Measurements from ENCODE around the gene SLIT3. TPM values are rescaled to one million over a fixed set of nuclear protein-coding genes. Genes with fewer than 3 reads are reported as not detected.

The SLIT3 gene
- total and polyA plus RNA-seq, 4 donors: 18.1 to 22.5 (median 19.5) TPM

- no peak for DNase-seq (ENCODE audit: low read depth in 4 of 6, low spot score in 6 of 6)
- Histone ChIP-seq H3K36me3 (ENCODE audit: control insufficient read depth, insufficient read depth, low read length) (no peaks in the 10 kb centered on the region), H3K4me1 (ENCODE audit: control insufficient read depth, insufficient read depth, low read length) (peaks cover 7% of the 10 kb centered on the region), H3K27me3 (ENCODE audit: control insufficient read depth, insufficient read depth, low read length) (no peaks in the 10 kb centered on the region), H3K27ac (ENCODE audit: low read depth, low read length) (no peak overlapping the region), H3K9me3 (ENCODE audit: control insufficient read depth, insufficient read depth, low read length) (no peaks in the 10 kb centered on the region), H3K4me3 (ENCODE audit: low read depth, low read length) (no peak overlapping the region)
- 85% methylated on average over 2 of the region's 2 CpGs for WGBS (ENCODE audit: insufficient coverage)
Observed at GRCh38 chr5:169079697-169080096, 221.2 kb downstream of the SLIT3 start.

DNA sequence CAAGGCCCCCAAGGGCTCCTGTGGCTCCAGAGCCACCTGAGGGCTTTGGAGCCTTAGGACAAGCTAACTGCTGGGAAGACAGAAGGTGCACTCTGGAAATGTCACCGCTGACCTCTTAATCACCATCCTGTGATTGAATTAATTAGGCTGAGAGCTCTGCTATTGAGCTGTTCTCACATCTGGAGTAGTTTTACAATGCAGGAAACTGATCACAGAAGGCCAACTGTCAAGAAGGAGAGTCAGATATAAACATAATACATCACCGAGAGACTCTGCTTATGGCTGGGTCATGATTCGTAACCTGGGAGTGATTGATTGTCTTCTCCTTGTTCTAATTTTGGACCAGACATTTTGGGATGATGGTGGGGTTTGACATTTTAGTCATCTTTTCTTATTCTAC, 226.1 kb downstream of the SLIT3 start:
- H3K9me3 ChIP-seq (ENCODE audit: control insufficient read depth, insufficient read depth, low read length): no peaks in the 10 kb centered on the region
- no peak for DNase-seq (ENCODE audit: low read depth in 4 of 6, low spot score in 6 of 6)
- no peaks in the 10 kb centered on the region for H3K27me3 ChIP-seq (ENCODE audit: control insufficient read depth, insufficient read depth, low read length)
- H3K36me3 ChIP-seq (ENCODE audit: control insufficient read depth, insufficient read depth, low read length): no peaks in the 10 kb centered on the region
- no CpG with 5 or more reads among the region's 3 CpGs for WGBS (ENCODE audit: insufficient coverage)
- no peaks in the 10 kb centered on the region for H3K4me1 ChIP-seq (ENCODE audit: control insufficient read depth, insufficient read depth, low read length)
- H3K27ac ChIP-seq (ENCODE audit: low read depth, low read length): no peak overlapping the region
- H3K4me3 ChIP-seq (ENCODE audit: low read depth, low read length): no peak overlapping the region

GRCh38 chr5:169072233-169072632, 228.7 kb downstream of the SLIT3 start:
- no peaks in the 10 kb centered on the region for H3K9me3 ChIP-seq (ENCODE audit: control insufficient read depth, insufficient read depth, low read length)
- no peaks in the 10 kb centered on the region for H3K27me3 ChIP-seq (ENCODE audit: control insufficient read depth, insufficient read depth, low read length)
- no peak overlapping the region for H3K27ac ChIP-seq (ENCODE audit: low read depth, low read length)
- H3K4me1 ChIP-seq (ENCODE audit: control insufficient read depth, insufficient read depth, low read length): peaks cover 6% of the 10 kb centered on the region
- H3K36me3 ChIP-seq (ENCODE audit: control insufficient read depth, insufficient read depth, low read length): no peaks in the 10 kb centered on the region
- DNase-seq (ENCODE audit: low read depth in 4 of 6, low spot score in 6 of 6): no peak
- H3K4me3 ChIP-seq (ENCODE audit: low read depth, low read length): no peak overlapping the region

DNA sequence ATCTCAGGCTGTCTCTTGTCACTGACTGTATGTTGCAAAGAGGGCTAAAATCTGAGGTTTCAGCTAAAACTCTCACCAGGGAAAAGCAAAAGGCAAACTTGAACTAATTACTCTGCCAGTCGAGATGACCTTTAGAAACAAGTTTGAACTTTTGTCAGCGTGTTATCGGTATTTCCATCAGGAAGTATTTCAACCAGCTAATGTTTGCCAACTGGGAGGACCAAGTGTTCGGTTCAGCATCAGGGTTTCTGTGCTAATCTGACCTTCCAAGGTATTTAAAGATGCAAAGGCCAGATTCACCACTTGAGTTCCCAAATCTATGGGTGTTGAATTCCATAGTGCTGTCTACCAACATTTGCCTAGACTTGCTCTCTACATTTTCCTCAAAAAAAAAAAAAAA, 230.5 kb downstream of the SLIT3 start:
- H3K4me3 ChIP-seq (ENCODE audit: low read depth, low read length): no peak overlapping the region
- WGBS (ENCODE audit: insufficient coverage): 81% methylated on average over 4 of the region's 4 CpGs
- H3K27ac ChIP-seq (ENCODE audit: low read depth, low read length): no peak overlapping the region
- DNase-seq (ENCODE audit: low read depth in 4 of 6, low spot score in 6 of 6): no peak
- H3K4me1 ChIP-seq (ENCODE audit: control insufficient read depth, insufficient read depth, low read length): peaks cover 8% of the 10 kb centered on the region
- H3K36me3 ChIP-seq (ENCODE audit: control insufficient read depth, insufficient read depth, low read length): no peaks in the 10 kb centered on the region
- H3K9me3 ChIP-seq (ENCODE audit: control insufficient read depth, insufficient read depth, low read length): no peaks in the 10 kb centered on the region
- peaks cover 2% of the 10 kb centered on the region for H3K27me3 ChIP-seq (ENCODE audit: control insufficient read depth, insufficient read depth, low read length)

DNA sequence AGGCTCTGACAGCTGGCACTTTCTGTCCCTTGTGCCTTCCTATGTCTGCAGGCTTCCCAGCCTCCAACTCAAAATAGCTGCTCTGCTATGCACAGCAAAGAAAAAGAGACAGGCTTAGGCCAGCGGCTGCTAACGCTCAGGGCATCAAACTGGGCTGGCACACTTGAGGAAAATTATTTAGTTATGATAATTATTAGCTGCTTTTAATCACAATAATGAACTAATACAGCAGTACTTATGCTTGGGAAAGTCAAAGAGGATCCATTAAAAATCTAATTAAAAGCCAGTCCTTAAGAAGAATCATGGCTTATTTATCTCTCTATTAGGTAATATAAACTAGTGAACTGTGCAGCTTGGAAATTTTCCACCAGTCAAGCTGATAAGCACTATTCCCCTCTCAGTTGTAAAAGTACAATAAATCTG, 233.2 kb downstream of the SLIT3 start:
- H3K27ac ChIP-seq (ENCODE audit: low read depth, low read length): no peak overlapping the region
- peaks cover 11% of the 10 kb centered on the region for H3K27me3 ChIP-seq (ENCODE audit: control insufficient read depth, insufficient read depth, low read length)
- no peak overlapping the region for H3K4me3 ChIP-seq (ENCODE audit: low read depth, low read length)
- WGBS (ENCODE audit: insufficient coverage): no CpG with 5 or more reads among the region's 2 CpGs
- H3K36me3 ChIP-seq (ENCODE audit: control insufficient read depth, insufficient read depth, low read length): no peaks in the 10 kb centered on the region
- DNase-seq (ENCODE audit: low read depth in 4 of 6, low spot score in 6 of 6): peak in 2 of 6 donors; percentile 28 to 89
- H3K4me1 ChIP-seq (ENCODE audit: control insufficient read depth, insufficient read depth, low read length): peaks cover 16% of the 10 kb centered on the region
- no peaks in the 10 kb centered on the region for H3K9me3 ChIP-seq (ENCODE audit: control insufficient read depth, insufficient read depth, low read length)

DNA sequence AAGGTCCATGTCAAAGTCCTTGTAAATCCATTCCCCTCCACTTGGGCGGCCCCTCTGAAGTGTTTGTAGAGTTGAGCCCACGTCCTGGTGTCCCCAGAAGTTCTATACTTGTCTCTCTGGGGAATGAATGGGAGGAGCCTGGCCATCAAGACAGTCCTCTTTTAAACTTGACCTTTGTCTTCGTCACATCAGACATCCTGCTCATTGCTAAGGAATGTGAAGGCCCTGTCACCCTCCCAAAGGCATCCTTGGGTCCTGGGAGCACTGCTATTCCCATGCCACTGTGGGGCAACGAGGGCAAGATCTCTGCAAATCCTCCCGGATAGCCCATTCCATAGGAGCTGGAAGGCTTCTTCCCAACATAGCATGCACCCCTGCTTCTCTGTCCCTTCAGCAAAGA, 235.5 kb downstream of the SLIT3 start:
- Histone ChIP-seq H3K27me3 (ENCODE audit: control insufficient read depth, insufficient read depth, low read length) (peaks cover 20% of the 10 kb centered on the region), H3K9me3 (ENCODE audit: control insufficient read depth, insufficient read depth, low read length) (no peaks in the 10 kb centered on the region), H3K4me1 (ENCODE audit: control insufficient read depth, insufficient read depth, low read length) (peaks cover 16% of the 10 kb centered on the region), H3K4me3 (ENCODE audit: low read depth, low read length) (no peak overlapping the region), H3K36me3 (ENCODE audit: control insufficient read depth, insufficient read depth, low read length) (no peaks in the 10 kb centered on the region), H3K27ac (ENCODE audit: low read depth, low read length) (no peak overlapping the region)
- no peak for DNase-seq (ENCODE audit: low read depth in 4 of 6, low spot score in 6 of 6)
- WGBS (ENCODE audit: insufficient coverage): 93% methylated on average over 2 of the region's 5 CpGs

GRCh38 chr5:169064093-169064492, 236.8 kb downstream of the SLIT3 start:
- Histone ChIP-seq H3K4me3 (ENCODE audit: low read depth, low read length) (no peak overlapping the region), H3K27me3 (ENCODE audit: control insufficient read depth, insufficient read depth, low read length) (peaks cover 23% of the 10 kb centered on the region), H3K4me1 (ENCODE audit: control insufficient read depth, insufficient read depth, low read length) (peaks cover 16% of the 10 kb centered on the region), H3K36me3 (ENCODE audit: control insufficient read depth, insufficient read depth, low read length) (no peaks in the 10 kb centered on the region), H3K27ac (ENCODE audit: low read depth, low read length) (no peak overlapping the region), H3K9me3 (ENCODE audit: control insufficient read depth, insufficient read depth, low read length) (no peaks in the 10 kb centered on the region)
- DNase-seq (ENCODE audit: low read depth in 4 of 6, low spot score in 6 of 6): peak in 2 of 6 donors; percentile 66 to 68
- WGBS (ENCODE audit: insufficient coverage): no CpG with 5 or more reads among the region's 3 CpGs

- H3K4me3 ChIP-seq (ENCODE audit: low read depth, low read length): no peak overlapping the region
- no CpG with 5 or more reads among the region's 12 CpGs for WGBS (ENCODE audit: insufficient coverage)
- H3K36me3 ChIP-seq (ENCODE audit: control insufficient read depth, insufficient read depth, low read length): no peaks in the 10 kb centered on the region
- DNase-seq (ENCODE audit: low read depth in 4 of 6, low spot score in 6 of 6): peak in 1 of 6 donors; percentile 50
- H3K9me3 ChIP-seq (ENCODE audit: control insufficient read depth, insufficient read depth, low read length): no peaks in the 10 kb centered on the region
- H3K27me3 ChIP-seq (ENCODE audit: control insufficient read depth, insufficient read depth, low read length): peaks cover 23% of the 10 kb centered on the region
- no peak overlapping the region for H3K27ac ChIP-seq (ENCODE audit: low read depth, low read length)
- H3K4me1 ChIP-seq (ENCODE audit: control insufficient read depth, insufficient read depth, low read length): peaks cover 16% of the 10 kb centered on the region
Observed at GRCh38 chr5:169063316-169063953, 237.5 kb downstream of the SLIT3 start.

DNA sequence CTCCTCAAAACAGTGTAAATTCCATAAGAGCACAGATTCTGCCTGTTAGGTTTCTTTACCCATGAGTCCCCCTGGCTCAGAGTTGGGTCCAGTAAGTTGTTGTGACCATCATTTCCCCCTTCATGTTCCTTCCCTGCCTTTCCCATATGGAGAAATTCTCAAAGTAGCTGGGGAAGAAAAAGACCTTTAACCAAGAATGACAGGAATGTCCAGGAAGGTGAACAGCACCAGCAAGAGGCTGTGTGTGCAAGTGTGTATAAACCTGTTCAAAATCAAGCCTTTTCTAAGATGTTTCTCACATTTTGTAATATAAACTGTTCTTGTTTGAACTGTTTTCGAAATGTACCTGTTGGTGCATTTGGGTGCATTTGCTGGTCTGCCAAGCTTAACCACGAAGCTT, 238.2 kb downstream of the SLIT3 start:
- Histone ChIP-seq H3K27ac (ENCODE audit: low read depth, low read length) (no peak overlapping the region), H3K27me3 (ENCODE audit: control insufficient read depth, insufficient read depth, low read length) (peaks cover 23% of the 10 kb centered on the region)
- WGBS (ENCODE audit: insufficient coverage): 46% methylated on average over 1 of the region's 2 CpGs

DNA sequence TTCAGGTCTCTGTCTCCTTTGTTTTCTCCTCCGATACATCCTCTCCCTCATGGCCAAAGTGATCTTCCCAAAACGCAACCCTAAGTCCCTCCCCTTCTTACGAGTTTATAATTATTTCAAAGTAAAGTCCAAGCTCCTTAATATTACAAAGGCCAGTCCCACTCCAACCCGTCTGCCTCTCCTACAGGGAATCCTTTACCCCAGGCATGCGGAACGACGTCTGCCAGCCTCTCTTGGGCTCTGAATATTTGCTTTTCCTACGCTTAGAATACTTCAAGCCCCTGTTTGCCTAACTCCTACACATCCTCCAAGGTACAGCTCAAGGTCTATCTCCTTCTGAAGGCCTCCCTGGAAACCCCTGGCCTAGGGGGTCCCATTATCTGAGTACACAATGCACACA, 246.4 kb downstream of the SLIT3 start:
- Histone ChIP-seq H3K36me3 (ENCODE audit: control insufficient read depth, insufficient read depth, low read length) (no peaks in the 10 kb centered on the region), H3K27me3 (ENCODE audit: control insufficient read depth, insufficient read depth, low read length) (peaks cover 7% of the 10 kb centered on the region), H3K9me3 (ENCODE audit: control insufficient read depth, insufficient read depth, low read length) (no peaks in the 10 kb centered on the region), H3K27ac (ENCODE audit: low read depth, low read length) (no peak overlapping the region), H3K4me1 (ENCODE audit: control insufficient read depth, insufficient read depth, low read length) (no peaks in the 10 kb centered on the region), H3K4me3 (ENCODE audit: low read depth, low read length) (no peak overlapping the region)
- 95% methylated on average over 8 of the region's 8 CpGs for WGBS (ENCODE audit: insufficient coverage)
- no peak for DNase-seq (ENCODE audit: low read depth in 4 of 6, low spot score in 6 of 6)

More for the DNA sequence above, 238.2 kb downstream of the SLIT3 start:
- DNase-seq (ENCODE audit: low read depth in 4 of 6, low spot score in 6 of 6): no peak
- Histone ChIP-seq H3K4me1 (ENCODE audit: control insufficient read depth, insufficient read depth, low read length) (peaks cover 15% of the 10 kb centered on the region), H3K36me3 (ENCODE audit: control insufficient read depth, insufficient read depth, low read length) (no peaks in the 10 kb centered on the region), H3K9me3 (ENCODE audit: control insufficient read depth, insufficient read depth, low read length) (no peaks in the 10 kb centered on the region), H3K4me3 (ENCODE audit: low read depth, low read length) (no peak overlapping the region)
